K562 (cell line): ENCODE data around the gene NGRN. TPM values are rescaled to one million over a fixed set of nuclear protein-coding genes. Genes with fewer than 3 reads are reported as not detected.
A peak's percentile ranks its signal among the peaks of the same experiment; 100 is the strongest.

Experiments used
- ARID3B ChIP-seq: fragments of 250-450 bp; sonication (Bioruptor Pico); IDR thresholded peaks from 2 replicates; pipeline ENCODE4 v1.4.0; 2020; ENCODE audit warnings: borderline replicate concordance
- ATF2 ChIP-seq: sonication (generic); formaldehyde crosslinking; IDR thresholded peaks from 2 replicates; pipeline ENCODE4 v1.8.1; 2022; ENCODE audit warnings: missing genetic modification reagents
- CHCHD3 ChIP-seq: fragments of 250-450 bp; sonication (Bioruptor Pico); IDR thresholded peaks from 2 replicates; pipeline ENCODE4 v2.1.2; 2022; ENCODE audit warnings: mild to moderate bottlenecking
- CHD4 ChIP-seq: fragments of 200-600 bp; sonication (generic); IDR thresholded peaks from 3 replicates; pipeline ENCODE4 v1.6.1; 2012; ENCODE audit warnings: low read depth, mild to moderate bottlenecking, mixed read lengths, low read length, inconsistent platforms; ENCODE audit not compliant: insufficient read depth, insufficient replicate concordance, poor library complexity, severe bottlenecking
- FOXA3 ChIP-seq, 2 experiments: fragments of 450-650 bp in 1 of 2; sonication (generic) in 1 of 2; formaldehyde crosslinking; IDR thresholded peaks in 1 of 2; conservative IDR thresholded peaks in 1 of 2; 2 replicates each; pipeline versions ENCODE4 v1.4.0 to v1.8.0; 2020 to 2022; ENCODE audit warnings: mild to moderate bottlenecking in 2 of 2, missing genetic modification reagents in 1 of 2
- GABPB2 ChIP-seq: fragments of 250-450 bp; sonication (Bioruptor Pico); conservative IDR thresholded peaks from 2 replicates; pipeline ENCODE4 v1.5.1; 2021; ENCODE audit warnings: mild to moderate bottlenecking
- HDAC2 ChIP-seq: fragments of 450-650 bp; IDR thresholded peaks from 2 replicates; pipeline ENCODE4 v1.6.1; 2016; ENCODE audit warnings: mild to moderate bottlenecking
- MCM3 ChIP-seq: fragments of 450-650 bp; IDR thresholded peaks from 2 replicates; pipeline ENCODE4 v1.6.1; 2016
- OTX1 ChIP-seq: fragments of 450-650 bp; formaldehyde crosslinking; IDR thresholded peaks from 2 replicates; pipeline ENCODE4 v1.4.0; 2022; ENCODE audit warnings: mild to moderate bottlenecking
- RBM14 ChIP-seq: fragments of 200-400 bp; formaldehyde crosslinking; IDR thresholded peaks from 2 replicates; pipeline ENCODE4 v1.6.1; 2018; ENCODE audit warnings: low read depth, mild to moderate bottlenecking, low read length, moderate library complexity, borderline replicate concordance; ENCODE audit not compliant: insufficient read depth
- TAL1 ChIP-seq: fragments of 450-650 bp; IDR thresholded peaks from 2 replicates; pipeline ENCODE4 v1.6.1; 2016; ENCODE audit warnings: mild to moderate bottlenecking
- ZNF436 ChIP-seq: fragments of 250-450, 450-650 bp; sonication (Bioruptor Pico); formaldehyde crosslinking; IDR thresholded peaks from 2 replicates; pipeline ENCODE4 v1.7.0; 2020; ENCODE audit warnings: mild to moderate bottlenecking
- ZNF507 ChIP-seq: conservative IDR thresholded peaks from 2 replicates; pipeline ENCODE4 v1.6.1; 2017; ENCODE audit warnings: missing genetic modification characterization, missing compliant biosample characterization
- ZNF512 ChIP-seq: IDR thresholded peaks from 2 replicates; pipeline ENCODE4 v1.6.1; 2016; ENCODE audit warnings: missing genetic modification characterization, missing compliant biosample characterization
- polyA plus RNA-seq, 8 experiments: library from polyadenylated mRNA; depleted of rRNA in 4 of 8; stranded (reverse) in 5 of 8; unstranded in 3 of 8; fragments of >200 nt; fragmentation: Nextera tagmentation in 2 of 8; fragmentation: Illumina TruSeq in 1 of 8; extraction: Ambion mirVana in 2 of 8; extraction: Trizol in 1 of 8; gene quantifications; 2 replicates each; pipeline versions ENCODE4 v1.2.1 to v1.2.3, GENCODE V29; 2011 to 2014; ENCODE audit warnings: inconsistent platforms in 1 of 8, missing spikeins in 1 of 8
- total RNA-seq, 7 experiments: library from RNA; depleted of rRNA in 6 of 7; stranded (reverse); fragments of >200 nt in 6 of 7; fragmentation: Illumina TruSeq in 2 of 7; extraction: Trizol in 2 of 7; gene quantifications; 2 replicates each; pipeline versions ENCODE4 v1.2.1 to v1.2.3, GENCODE V29; 2011 to 2021; ENCODE audit warnings: low replicate concordance in 1 of 7

NGRN gene
- total and polyA plus RNA-seq, 9 of the 15 experiments (the other 6 are each of a cell fraction or from before 2014, with no cell fraction given): 14.0 to 73.4 (median 60.0) TPM

GRCh38 chr15:90265271-90266060 lies at the start of gene NGRN (continued):
- TF ChIP-seq ATF2: no peak
- TF ChIP-seq ZNF436 (CRISPR knock-in tag): peak; percentile 25; the same call in 1 of the 2 replicates
- TF ChIP-seq GABPB2 (CRISPR knock-in tag): no peak
- TF ChIP-seq OTX1 (CRISPR knock-in tag): no peak
- TF ChIP-seq CHCHD3: no peak
- TF ChIP-seq ARID3B (CRISPR knock-in tag): no peak
- TF ChIP-seq RBM14: 0 out of 2 replicates have a peak, but pooled peaks have one; percentile 61
- TF ChIP-seq MCM3: no peak
- no peak for TF ChIP-seq ZNF507 (tag)
- no peak for TF ChIP-seq FOXA3 (CRISPR knock-in tag; conservative IDR thresholded peaks at IDR 0.05 in 1 of 2, IDR thresholded peaks at IDR 0.05 in 1 of 2)
- TF ChIP-seq TAL1: no peak
- TF ChIP-seq HDAC2: peak; percentile 70; the same call in 1 of the 2 replicates
- TF ChIP-seq ZNF512 (tag): no peak
- TF ChIP-seq CHD4: no peak
- TF ChIP-seq, all 486 proteins: peak for 138
